NCI-H1048 (cell line): Measurements from ENCODE around the gene F10.

Experiments used
- DNase-seq: peaks from one replicate; lab custom pipeline; 2025; lab: John Stamatoyannopoulos, UW

F10 gene

GRCh38 chr13:113138792-113139551, 16.4 kb downstream of the F10 start:
- no peak for DNase-seq

GRCh38 chr13:113139577-113139976, 17.0 kb downstream of the F10 start:
- DNase-seq, result no peak

- DNase-seq, result no peak
Measured at GRCh38 chr13:113140677-113141600, 18.3 kb downstream of the F10 start.

- no peak for DNase-seq
Measured at GRCh38 chr13:113141601-113141970, 19.0 kb downstream of the F10 start.

- DNase-seq, result no peak
Measured at GRCh38 chr13:113142876-113143275, 20.3 kb downstream of the F10 start.

GRCh38 chr13:113143466-113144254, 21.1 kb downstream of the F10 start:
- no peak for DNase-seq

GRCh38 chr13:113144255-113144629, 21.6 kb downstream of the F10 start:
- DNase-seq, result no peak

GRCh38 chr13:113145496-113145895, 22.9 kb downstream of the F10 start:
- no peak for DNase-seq

GRCh38 chr13:113145911-113146598, 23.5 kb downstream of the F10 start:
- DNase-seq, result no peak

- no peak for DNase-seq
Measured at GRCh38 chr13:113146750-113147149, 24.2 kb downstream of the F10 start.

GRCh38 chr13:113147206-113147605, 24.6 kb downstream of the F10 start:
- no peak for DNase-seq

- no peak for DNase-seq
Measured at GRCh38 chr13:113148407-113148806, 25.8 kb downstream of the F10 start.

GRCh38 chr13:113148940-113149503, 26.4 kb downstream of the F10 start:
- no peak for DNase-seq

GRCh38 chr13:113149711-113150549, 27.3 kb downstream of the F10 start:
- DNase-seq, result no peak

GRCh38 chr13:113150550-113151365, 28.2 kb downstream of the F10 start:
- DNase-seq, result no peak

GRCh38 chr13:113151745-113152690, 29.4 kb downstream of the F10 start:
- no peak for DNase-seq

GRCh38 chr13:113152691-113152983, 30.0 kb downstream of the F10 start:
- no peak for DNase-seq

- DNase-seq, result no peak
Measured at GRCh38 chr13:113152984-113153809, 30.6 kb downstream of the F10 start.
